Measurements from ENCODE around the gene EFNB2.

EFNB2 gene

GRCh38 chr13:106499896-106500295 lies 35.6 kb downstream of the EFNB2 start:
- DNase-seq (ENCODE audit: low read depth) = no peak

GRCh38 chr13:106499113-106499512 lies 36.3 kb downstream of the EFNB2 start:
- no peak for DNase-seq (ENCODE audit: low read depth)

- DNase-seq (ENCODE audit: low read depth) = no peak
Measured at GRCh38 chr13:106498571-106498970, 36.9 kb downstream of the EFNB2 start.

GRCh38 chr13:106498158-106498557 lies 37.3 kb downstream of the EFNB2 start:
- no peak for DNase-seq (ENCODE audit: low read depth)

GRCh38 chr13:106497079-106497478 lies 38.4 kb downstream of the EFNB2 start:
- no peak for DNase-seq (ENCODE audit: low read depth)

GRCh38 chr13:106496072-106496997 lies 39.1 kb downstream of the EFNB2 start:
- no peak for DNase-seq (ENCODE audit: low read depth)

- DNase-seq (ENCODE audit: low read depth) = no peak
Measured at GRCh38 chr13:106494936-106495335, 40.5 kb downstream of the EFNB2 start.

- no peak for DNase-seq (ENCODE audit: low read depth)
Measured at GRCh38 chr13:106494506-106494905, 41.0 kb downstream of the EFNB2 start.

- DNase-seq (ENCODE audit: low read depth) = no peak
Measured at GRCh38 chr13:106493533-106494220, 41.8 kb downstream of the EFNB2 start.

- DNase-seq (ENCODE audit: low read depth) = no peak
Measured at GRCh38 chr13:106492588-106493475, 42.6 kb downstream of the EFNB2 start.

- DNase-seq (ENCODE audit: low read depth) = no peak
Measured at GRCh38 chr13:106491928-106492587, 43.4 kb downstream of the EFNB2 start.

GRCh38 chr13:106491463-106491862 lies 44.0 kb downstream of the EFNB2 start:
- no peak for DNase-seq (ENCODE audit: low read depth)

GRCh38 chr13:106490569-106491321 lies 44.7 kb downstream of the EFNB2 start:
- DNase-seq (ENCODE audit: low read depth) = no peak

- no peak for DNase-seq (ENCODE audit: low read depth)
Measured at GRCh38 chr13:106489849-106490568, 45.5 kb downstream of the EFNB2 start.

GRCh38 chr13:106488686-106489085 lies 46.8 kb downstream of the EFNB2 start:
- no peak for DNase-seq (ENCODE audit: low read depth)

GRCh38 chr13:106488076-106488475 lies 47.4 kb downstream of the EFNB2 start:
- DNase-seq (ENCODE audit: low read depth) = no peak

- DNase-seq (ENCODE audit: low read depth) = no peak
Measured at GRCh38 chr13:106487129-106487528, 48.3 kb downstream of the EFNB2 start.

GRCh38 chr13:106486287-106486686 lies 49.2 kb downstream of the EFNB2 start:
- DNase-seq (ENCODE audit: low read depth) = no peak

GRCh38 chr13:106484537-106485193 lies 50.8 kb downstream of the EFNB2 start:
- DNase-seq (ENCODE audit: low read depth) = no peak

- DNase-seq (ENCODE audit: low read depth) = no peak
Measured at GRCh38 chr13:106484084-106484483, 51.4 kb downstream of the EFNB2 start.

Measured in activated T-cell treated with anti-CD3 and anti-CD28 coated beads for 1 hour (primary cell).